A673 (cell line): Measurements from ENCODE around the gene CLDN7. TPM values are rescaled to one million over a fixed set of nuclear protein-coding genes. Genes with fewer than 3 reads are reported as not detected.

Source experiments
- BruUV-seq: library from RNA; stranded (reverse); fragments of 400-500 nt; replicated peaks from 2 replicates; lab custom pipeline; 2021; lab: Mats Ljungman, UMichigan
- CTCF ChIA-PET: fragments of 300-600 bp; sonication (Branson Sonifier 250); formaldehyde crosslinking; loops from one replicate; lab custom pipeline; 2022; ENCODE audit warnings: antibody characterized with exemption; lab: Charles Lee
- POLR2A ChIA-PET: fragments of 300-600 bp; sonication (Branson Sonifier 250); formaldehyde crosslinking; loops from one replicate; lab custom pipeline; 2022; ENCODE audit warnings: antibody characterized with exemption; ENCODE audit not compliant: low non-redundant PET; lab: Charles Lee
- DNase-seq: peaks from one replicate; pipeline ENCODE4 v3.0.0-alpha.2; 2015; ENCODE audit warnings: low spot score
- H3K27ac ChIP-seq: fragments of 200-600 bp; sonication (generic); 2 replicates; pipeline ENCODE4 v1.5.1; 2016; ENCODE audit warnings: mixed run types, low read depth, mild to moderate bottlenecking, mixed read lengths, antibody characterized with exemption, low read length; ENCODE audit not compliant: poor library complexity, severe bottlenecking
- H3K27me3 ChIP-seq: fragments of 200-600 bp; sonication (generic); replicated peaks from 2 replicates; pipeline ENCODE4 v1.6.1; 2017; ENCODE audit warnings: mixed run types, low read depth, mild to moderate bottlenecking, mixed read lengths, antibody characterized with exemption, low read length; ENCODE audit not compliant: insufficient read depth, poor library complexity
- H3K36me3 ChIP-seq: fragments of 200-600 bp; sonication (generic); 2 replicates; pipeline ENCODE4 v1.6.1; 2016; ENCODE audit warnings: mixed run types, mild to moderate bottlenecking, mixed read lengths, antibody characterized with exemption, low read length; ENCODE audit not compliant: insufficient read depth, poor library complexity, severe bottlenecking
- H3K4me1 ChIP-seq: fragments of 200-600 bp; sonication (generic); 2 replicates; pipeline ENCODE4 v1.6.1; 2017; ENCODE audit warnings: mixed run types, mild to moderate bottlenecking, mixed read lengths, antibody characterized with exemption, low read length; ENCODE audit not compliant: insufficient read depth, poor library complexity, severe bottlenecking
- H3K4me3 ChIP-seq: fragments of 200-600 bp; sonication (generic); 2 replicates; pipeline ENCODE4 v1.5.1; 2016; ENCODE audit warnings: low read depth, mixed run types, mild to moderate bottlenecking, mixed read lengths, low read length; ENCODE audit not compliant: poor library complexity, severe bottlenecking
- H3K9me3 ChIP-seq: fragments of 200-600 bp; sonication (generic); 2 replicates; pipeline ENCODE4 v1.6.1; 2016; ENCODE audit warnings: mixed run types, low read depth, mild to moderate bottlenecking, mixed read lengths, antibody characterized with exemption, low read length; ENCODE audit not compliant: poor library complexity, severe bottlenecking
- CTCF ChIP-seq: fragments of 300-800, 200-600 bp; sonication (generic); conservative IDR thresholded peaks from 2 replicates; pipeline ENCODE4 v1.5.1; 2017; ENCODE audit warnings: low read depth, mild to moderate bottlenecking, antibody characterized with exemption, low read length, moderate library complexity, mixed read lengths
- EZH2 ChIP-seq: fragments of 200-600 bp; sonication (generic); IDR thresholded peaks from 2 replicates; pipeline ENCODE4 v1.6.1; 2017; ENCODE audit warnings: borderline replicate concordance, low read depth, mild to moderate bottlenecking, mixed read lengths, antibody characterized with exemption, low read length; ENCODE audit not compliant: poor library complexity, severe bottlenecking
- intact Hi-C: fragments of 100-400 bp; cut with micrococcal nuclease; formaldehyde crosslinking; loops from one replicate; pipeline ENCODE4 v1.10.0; 2022; ENCODE audit not compliant: unreplicated experiment
- total RNA-seq: library from RNA; stranded (reverse); gene quantifications from 2 replicates; pipeline ENCODE4 v1.2.3, GENCODE V29; 2021

The CLDN7 gene
- total RNA-seq, 1 experiment from 2014 or later = not detected

GRCh38 chr17:7290685-7291084, 28.4 kb upstream of the CLDN7 start:
- POLR2A ChIA-PET = no interaction called here
- Histone ChIP-seq H3K36me3 (no peaks in the 10 kb centered on the region), H3K4me3 (no peak overlapping the region), H3K27me3 (no peaks in the 10 kb centered on the region), H3K9me3 (no peaks in the 10 kb centered on the region), H3K27ac (no peak overlapping the region), H3K4me1 (peaks cover 17% of the 10 kb centered on the region)
- intact Hi-C loops = no loop called here
- CTCF ChIA-PET = no interaction called here
- no TSS peak for BruUV-seq
- no peak for DNase-seq
- TF ChIP-seq CTCF (no peak), EZH2 (no peak)

GRCh38 chr17:7290166-7290565, 27.9 kb upstream of the CLDN7 start:
- Histone ChIP-seq H3K27me3 (no peaks in the 10 kb centered on the region), H3K27ac (no peak overlapping the region), H3K9me3 (no peaks in the 10 kb centered on the region), H3K36me3 (no peaks in the 10 kb centered on the region), H3K4me1 (peaks cover 15% of the 10 kb centered on the region), H3K4me3 (no peak overlapping the region)
- no peak for TF ChIP-seq CTCF
- TF ChIP-seq EZH2 = no peak
- no TSS peak for BruUV-seq
- no peak for DNase-seq
- CTCF ChIA-PET = no interaction called here
- intact Hi-C loops = no loop called here
- POLR2A ChIA-PET = interaction anchor here (0.6 kb wide), 1 partner anchor 209 kb away, joined by 6 read pairs; no protein-coding TSS in a partner anchor

GRCh38 chr17:7289256-7290032, 27.2 kb upstream of the CLDN7 start:
- Histone ChIP-seq H3K27ac (no peak overlapping the region), H3K27me3 (no peaks in the 10 kb centered on the region), H3K4me3 (no peak overlapping the region), H3K9me3 (no peaks in the 10 kb centered on the region), H3K4me1 (peaks cover 8% of the 10 kb centered on the region), H3K36me3 (no peaks in the 10 kb centered on the region)
- ChIA-PET POLR2A (interaction anchor here (0.6 to 0.7 kb wide), 2 partner anchors 208 to 1818 kb away, joined by 6 to 8 read pairs; no protein-coding TSS in a partner anchor), CTCF (no interaction called here)
- no TSS peak for BruUV-seq
- no peak for DNase-seq
- intact Hi-C loops = no loop called here
- TF ChIP-seq CTCF (no peak), EZH2 (no peak)
